PC-3 (cell line): ENCODE measurements around the gene FAM118B.

Experiments
- CTCF ChIP-seq: fragments of 300-600 bp; sonication (generic); conservative IDR thresholded peaks from 2 replicates; pipeline ENCODE4 v1.5.1; 2017; ENCODE audit warnings: antibody characterized with exemption, low read depth, mild to moderate bottlenecking, low read length
- EZH2 ChIP-seq: fragments of 300-600 bp; sonication (generic); IDR thresholded peaks from one replicate; pipeline ENCODE4 v1.6.1; 2017; ENCODE audit warnings: antibody characterized with exemption, mild to moderate bottlenecking, low read length; ENCODE audit not compliant: unreplicated experiment
- EZH2phosphoT487 ChIP-seq: fragments of 300-600 bp; sonication (generic); IDR thresholded peaks from 2 replicates; pipeline ENCODE4 v1.6.1; 2018; ENCODE audit warnings: mild to moderate bottlenecking, antibody characterized with exemption, low read length, borderline replicate concordance

DNA sequence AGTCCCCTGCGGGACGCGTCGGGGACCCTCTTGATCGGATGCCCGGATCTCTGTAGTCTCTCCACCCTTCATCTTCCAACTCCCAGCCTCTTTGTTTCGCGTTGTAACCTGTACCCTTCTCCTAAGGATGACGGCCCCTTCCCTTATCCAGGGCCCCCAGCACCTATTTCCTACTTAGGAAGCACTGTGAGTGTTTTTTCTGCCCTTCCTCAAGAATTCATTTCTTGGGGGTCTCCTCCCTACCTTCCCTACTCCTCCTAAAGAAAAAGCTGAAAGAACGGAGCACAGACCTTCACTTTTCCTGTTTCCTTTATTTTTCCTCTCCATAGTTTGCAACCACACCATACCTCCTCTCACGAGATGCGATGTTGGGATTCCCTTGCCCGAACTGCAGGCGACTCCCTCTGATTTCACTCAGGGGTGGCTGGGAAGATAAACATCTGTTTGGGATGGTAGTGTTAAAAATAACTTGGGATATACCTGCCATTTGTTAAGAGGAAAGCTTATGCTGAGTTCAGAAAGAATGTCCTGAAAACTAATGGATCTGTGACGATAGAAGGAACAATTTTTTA lies 593 bp downstream of the FAM118B start:
- TF ChIP-seq CTCF (no peak), EZH2 (no peak), EZH2phosphoT487 (no peak)
